ENCODE data around the gene LRRC59. TPM values are rescaled to one million over a fixed set of nuclear protein-coding genes. Genes with fewer than 3 reads are reported as not detected.

Gene LRRC59
- total and polyA plus RNA-seq, 2 of the 4 experiments (the other 2 are of a cell fraction): 139 to 233 TPM

DNA sequence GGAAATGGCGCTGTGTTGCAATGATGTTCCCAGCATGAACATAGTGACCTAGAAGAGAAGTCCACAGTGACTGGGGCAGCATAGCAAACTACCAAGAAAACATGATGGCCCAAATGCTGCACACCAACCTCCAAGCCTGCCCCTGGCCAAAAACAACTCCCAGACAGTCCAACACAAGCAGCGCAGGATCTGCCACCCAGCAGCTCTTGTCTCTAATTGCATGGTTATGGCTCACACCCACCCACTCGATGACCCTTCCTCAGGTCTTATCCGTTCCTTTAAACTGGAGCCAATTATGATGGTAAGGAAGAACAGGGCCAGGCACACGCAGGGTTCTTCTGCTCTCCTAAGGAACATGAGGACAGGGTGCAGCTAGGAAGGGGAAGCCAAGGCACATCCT lies 27.3 kb downstream of the LRRC59 start:
- H4K20me1 ChIP-seq (ENCODE audit: insufficient read depth, low read length): peaks cover 3% of the 10 kb centered on the region; the same call in 1 of the 2 replicates
- no peak overlapping the region for H4K91ac ChIP-seq (ENCODE audit: insufficient read depth, low read depth, low read length)
- H2BK120ac ChIP-seq (ENCODE audit: low read depth, low read length): no peak overlapping the region
- H2BK15ac ChIP-seq (ENCODE audit: low read depth, low read length): no peak overlapping the region
- WGBS, 2 experiments (ENCODE audit: extremely low coverage in 2 of 2, insufficient read length in 1 of 2): 80% methylated on average over 1 of the region's 5 CpGs; no CpG with 5 or more reads in 1 of the 2 experiments
- H3K79me1 ChIP-seq (ENCODE audit: low read depth in 1 of 2, low read length in 2 of 2): peaks cover 33 to 60% of the 10 kb centered on the region in 2 experiments
- H3K27me3 ChIP-seq (ENCODE audit: control insufficient read depth, insufficient read depth, low read length): no peaks in the 10 kb centered on the region
- no peak overlapping the region for H3K18ac ChIP-seq (ENCODE audit: low read depth, low read length)
- no peak for TF ChIP-seq CHD1 (IDR thresholded peaks at IDR 0.05; ENCODE audit: low read depth, low read length)
- no peak for TF ChIP-seq SMC3 (IDR thresholded peaks at IDR 0.05; ENCODE audit: low read depth, low read length)
- TF ChIP-seq BHLHE40 (IDR thresholded peaks at IDR 0.05; ENCODE audit: low read depth, low read length): no peak
- TF ChIP-seq RFX5 (IDR thresholded peaks at IDR 0.05; ENCODE audit: low read depth, low read length): no peak
- no peak for TF ChIP-seq NFE2L2 (IDR thresholded peaks at IDR 0.05; ENCODE audit: low read depth, low read length)
- TF ChIP-seq, protein P1, sequence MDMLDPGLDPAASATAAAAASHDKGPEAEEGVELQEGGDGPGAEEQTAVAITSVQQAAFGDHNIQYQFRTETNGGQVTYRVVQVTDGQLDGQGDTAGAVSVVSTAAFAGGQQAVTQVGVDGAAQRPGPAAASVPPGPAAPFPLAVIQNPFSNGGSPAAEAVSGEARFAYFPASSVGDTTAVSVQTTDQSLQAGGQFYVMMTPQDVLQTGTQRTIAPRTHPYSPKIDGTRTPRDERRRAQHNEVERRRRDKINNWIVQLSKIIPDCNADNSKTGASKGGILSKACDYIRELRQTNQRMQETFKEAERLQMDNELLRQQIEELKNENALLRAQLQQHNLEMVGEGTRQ (IDR thresholded peaks at IDR 0.05; ENCODE audit: low read depth, low read length): no peak
- TF ChIP-seq MAZ (IDR thresholded peaks at IDR 0.05; ENCODE audit: borderline replicate concordance, low read depth, low read length): no peak
- TF ChIP-seq POLR2A (IDR thresholded peaks at IDR 0.05; ENCODE audit: low read depth, low read length): no peak
- TF ChIP-seq CEBPB (IDR thresholded peaks at IDR 0.05; ENCODE audit: low read depth, low read length): no peak
- no peak for TF ChIP-seq CTCF (conservative IDR thresholded peaks at IDR 0.05; ENCODE audit: low read depth, low read length)
- TF ChIP-seq MXI1 (IDR thresholded peaks at IDR 0.05; ENCODE audit: borderline replicate concordance, low read depth, low read length): no peak
- TF ChIP-seq MAFK (IDR thresholded peaks at IDR 0.05; ENCODE audit: low read depth, low read length): no peak
- TF ChIP-seq ELK1 (IDR thresholded peaks at IDR 0.05; ENCODE audit: borderline replicate concordance, low read depth, low read length): no peak
- no peak overlapping the region for H2AK9ac ChIP-seq (replicated peaks; ENCODE audit: low read depth, low read length, poor library complexity)
- H3K4me2 ChIP-seq (ENCODE audit: low read depth, low read length): no peak overlapping the region
- in situ Hi-C loops (cut with MboI; ENCODE audit: low sequenced_read_pairs): no loop called here
- no peak overlapping the region for H3K4ac ChIP-seq (ENCODE audit: low read depth, low read length)
- POLR2A ChIA-PET (ENCODE audit: unreplicated experiment): no interaction called here
- intact Hi-C loops (cut with micrococcal nuclease): no loop called here
- H2AK5ac ChIP-seq (ENCODE audit: low read depth, low read length): no peak overlapping the region
- H2BK5ac ChIP-seq (ENCODE audit: low read depth, low read length, poor library complexity, severe bottlenecking): no peak overlapping the region
- H3K36me3 ChIP-seq (ENCODE audit: control insufficient read depth, insufficient read depth, low read length): peaks cover 46% of the 10 kb centered on the region
- DNase-seq (no peak), ATAC-seq (ENCODE audit: low read depth) (no peak)
- H3K56ac ChIP-seq (ENCODE audit: extremely low read depth, insufficient read depth, low read length): no peak overlapping the region
- no peak overlapping the region for H2BK20ac ChIP-seq (ENCODE audit: low read depth, low read length)
- CTCF ChIA-PET: interaction anchor here (1.8 kb wide), 1 partner anchor 8 kb away, joined by 7 read pairs; no protein-coding TSS in a partner anchor
- H3K9me3 ChIP-seq (ENCODE audit: control insufficient read depth, insufficient read depth, low read length): no peaks in the 10 kb centered on the region
- no peak overlapping the region for H4K5ac ChIP-seq (ENCODE audit: low read depth, low read length)
- no peak overlapping the region for H3K23ac ChIP-seq (ENCODE audit: low read depth, low read length)
- BruUV-seq (replicated peaks): no TSS peak
- dilution Hi-C loops (cut with HindIII; ENCODE audit: low sequenced_read_pairs, unreplicated experiment): no loop called here
- no peak overlapping the region for H2AFZ ChIP-seq (replicated peaks; ENCODE audit: low read length, poor library complexity)
- no peak overlapping the region for H4K8ac ChIP-seq (ENCODE audit: low read depth in 2 of 2, low read length in 2 of 2)
- H3K27ac ChIP-seq (ENCODE audit: insufficient read depth, low read length): no peak overlapping the region
- no peak overlapping the region for H3K9ac ChIP-seq (ENCODE audit: low read depth, low read length)
- H3K14ac ChIP-seq (replicated peaks; ENCODE audit: low read depth, low read length): no peak overlapping the region
- H3K9me1 ChIP-seq (ENCODE audit: insufficient read depth, low read length): peaks cover 7% of the 10 kb centered on the region; the same call in 1 of the 2 replicates
- H3K4me1 ChIP-seq (ENCODE audit: control insufficient read depth, insufficient read depth, low read length): no peaks in the 10 kb centered on the region; the same call in 1 of the 2 replicates
- no peak overlapping the region for H3K4me3 ChIP-seq (ENCODE audit: insufficient read depth, low read depth, low read length)
